SH-SY5Y (cell line): ENCODE measurements around the gene CYP1A1.

Experiments
- GATA2 ChIP-seq: IDR thresholded peaks from 2 replicates; pipeline ENCODE4 v1.6.1; 2011; ENCODE audit warnings: mild to moderate bottlenecking, low read depth, low read length
- GATA3 ChIP-seq: IDR thresholded peaks from 2 replicates; pipeline ENCODE4 v1.6.1; 2011; ENCODE audit warnings: low read depth, mild to moderate bottlenecking, low read length, moderate library complexity

- TF ChIP-seq GATA2 = no peak
- no peak for TF ChIP-seq GATA3
These were observed 8.7 kb downstream of the CYP1A1 start for GRCh38 chr15:74716651-74717050.
